ENCODE results near the gene ATAD3B.
"Not testable (repeated sequence)": the region's sequence is repeated elsewhere in the genome, so short reads cannot be mapped to it uniquely, and the experiment has no call there.

The ATAD3B gene

GRCh38 chr1:1477206-1477605 lies 5.6 kb downstream of the ATAD3B start:
- ChIA-PET POLR2A (ENCODE audit: low non-redundant PET) (no interaction called here), CTCF (interaction anchor here (1.0 kb wide), 1 partner anchor 37 kb away, joined by 3 read pairs; no protein-coding TSS in a partner anchor)
- DNase-seq (ENCODE audit: low spot score) = no peak

GRCh38 chr1:1479547-1480487 lies 8.3 kb downstream of the ATAD3B start:
- ChIA-PET POLR2A (ENCODE audit: low non-redundant PET) (no interaction called here), CTCF (no interaction called here)
- no peak for TF ChIP-seq CTCF (conservative IDR thresholded peaks at IDR 0.05; ENCODE audit: low read depth)
- no peak for DNase-seq (ENCODE audit: low spot score)
- no peak overlapping the region for H3K27ac ChIP-seq

More at GRCh38 chr1:1477206-1477605, 5.6 kb downstream of the ATAD3B start:
- TF ChIP-seq CTCF (conservative IDR thresholded peaks at IDR 0.05; ENCODE audit: low read depth) = no peak
- H3K27ac ChIP-seq = no peak overlapping the region

DNA sequence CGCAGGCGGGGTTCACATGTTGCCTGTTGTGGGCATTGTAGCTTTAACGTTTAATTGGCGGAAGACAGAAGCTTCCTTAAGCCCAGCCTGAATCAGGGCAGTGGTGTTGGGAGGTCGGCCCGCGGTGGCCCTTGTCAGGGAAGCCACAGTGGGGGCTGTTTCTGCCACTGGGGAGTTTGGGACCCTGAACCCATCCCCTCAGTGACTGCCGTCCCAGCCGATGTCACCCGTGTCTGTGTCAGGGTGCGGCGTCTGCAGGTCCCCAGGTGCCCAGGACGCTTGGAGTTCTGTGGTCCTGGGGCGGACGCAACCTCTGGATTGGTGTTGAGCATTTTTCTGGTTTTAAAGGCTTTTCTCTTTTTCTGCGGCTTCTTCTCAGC lies 8.9 kb downstream of the ATAD3B start:
- CTCF ChIA-PET = not testable (repeated sequence)

DNA sequence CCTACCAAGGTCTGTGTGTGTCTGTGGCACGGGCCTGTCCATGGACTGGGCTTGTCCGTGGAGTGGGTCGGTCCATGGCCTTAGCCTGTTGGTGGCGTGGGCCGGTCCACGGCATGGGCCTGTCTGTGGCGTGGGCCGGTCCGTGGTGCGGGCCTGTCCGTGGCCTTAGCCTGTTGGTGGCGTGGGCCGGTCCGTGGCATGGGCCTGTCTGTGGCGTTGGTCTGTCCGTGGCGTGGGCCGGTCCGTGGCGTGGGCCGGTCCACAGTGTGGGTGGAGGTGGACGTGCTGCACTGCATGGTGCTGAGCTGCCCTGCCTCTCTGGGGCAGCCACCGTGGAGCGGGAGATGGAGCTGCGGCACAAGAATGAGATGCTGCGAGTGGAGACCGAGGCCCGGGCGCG lies 10.2 kb downstream of the ATAD3B start:
- H3K27ac ChIP-seq; DNase-seq (ENCODE audit: low spot score); POLR2A ChIA-PET (ENCODE audit: low non-redundant PET); CTCF ChIA-PET: not testable (repeated sequence)

More for the DNA sequence above, 8.9 kb downstream of the ATAD3B start:
- POLR2A ChIA-PET (ENCODE audit: low non-redundant PET); DNase-seq (ENCODE audit: low spot score); H3K27ac ChIP-seq: not testable (repeated sequence)

DNA sequence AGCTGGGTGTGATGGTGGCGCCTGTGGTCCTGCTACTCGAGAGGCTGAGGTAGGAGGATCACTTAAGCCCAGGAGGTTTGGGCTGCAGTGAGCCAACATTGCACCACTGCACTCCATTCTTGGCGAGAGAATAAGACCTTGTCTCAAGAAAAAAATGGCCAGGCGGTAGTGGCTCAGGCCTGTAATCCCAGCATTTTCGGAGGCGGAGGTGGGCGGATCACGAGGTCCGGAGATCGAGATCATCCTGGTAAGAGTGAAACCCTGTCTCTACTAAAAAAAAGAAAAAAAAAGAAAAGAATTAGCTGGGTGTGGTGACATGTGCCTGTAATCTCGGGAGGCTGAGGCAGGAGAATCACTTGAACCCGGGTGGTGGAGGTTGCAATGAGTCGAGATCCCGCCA lies 11.3 kb downstream of the ATAD3B start:
- no peak for TF ChIP-seq CTCF (conservative IDR thresholded peaks at IDR 0.05; ENCODE audit: low read depth)
- ChIA-PET CTCF (no interaction called here), POLR2A (ENCODE audit: low non-redundant PET) (no interaction called here)
- no peak for DNase-seq (ENCODE audit: low spot score)
- H3K27ac ChIP-seq = 0 out of 2 replicates have a peak overlapping the region, but pooled peaks have one; percentile 8

- ChIA-PET CTCF (interaction anchor here (0.6 kb wide), 1 partner anchor 22 kb away, joined by 3 read pairs; no protein-coding TSS in a partner anchor), POLR2A (ENCODE audit: low non-redundant PET) (no interaction called here)
- H3K27ac ChIP-seq = peak overlapping the region; percentile 8; the same call in 1 of the 2 replicates
- TF ChIP-seq CTCF (conservative IDR thresholded peaks at IDR 0.05; ENCODE audit: low read depth) = no peak
- no peak for DNase-seq (ENCODE audit: low spot score)
Measured at GRCh38 chr1:1483714-1484113, 12.1 kb downstream of the ATAD3B start.

DNA sequence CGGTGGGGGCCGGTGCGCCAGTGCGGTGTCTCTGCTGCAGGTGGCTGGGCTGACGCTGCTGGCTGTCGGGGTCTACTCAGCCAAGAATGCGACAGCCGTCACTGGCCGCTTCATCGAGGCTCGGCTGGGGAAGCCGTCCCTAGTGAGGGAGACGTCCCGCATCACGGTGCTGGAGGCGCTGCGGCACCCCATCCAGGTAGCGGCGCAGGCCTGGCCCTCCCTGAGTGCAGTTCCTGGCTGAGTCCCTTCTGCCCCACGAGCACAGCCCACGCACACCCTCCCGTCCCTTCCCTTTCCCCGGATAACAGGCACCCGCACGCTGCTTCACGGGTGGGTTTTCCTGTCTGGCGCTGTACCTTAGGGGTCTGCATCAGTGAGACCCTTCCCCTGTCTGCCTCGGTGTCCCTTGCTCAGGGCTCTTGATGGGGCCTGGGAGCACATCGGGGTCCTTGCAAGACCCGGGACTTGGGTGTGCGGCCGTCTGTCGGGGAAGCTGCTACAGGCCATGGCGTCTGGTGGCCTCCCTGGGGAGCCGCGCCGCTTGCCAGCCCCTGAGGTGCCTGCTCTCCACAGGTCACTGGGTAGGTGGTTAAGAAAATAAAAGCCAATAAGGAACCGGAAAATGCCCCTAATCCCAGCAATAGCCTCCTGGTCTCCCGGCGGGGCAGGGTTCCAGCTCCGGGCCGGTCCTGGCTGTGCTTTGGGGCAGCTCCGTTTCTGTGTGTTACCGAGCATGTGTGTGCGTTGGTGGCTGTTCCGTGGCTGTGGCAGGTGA lies 13.6 kb downstream of the ATAD3B start:
- DNase-seq (ENCODE audit: low spot score); POLR2A ChIA-PET (ENCODE audit: low non-redundant PET); H3K27ac ChIP-seq; CTCF ChIA-PET: not testable (repeated sequence)

DNA sequence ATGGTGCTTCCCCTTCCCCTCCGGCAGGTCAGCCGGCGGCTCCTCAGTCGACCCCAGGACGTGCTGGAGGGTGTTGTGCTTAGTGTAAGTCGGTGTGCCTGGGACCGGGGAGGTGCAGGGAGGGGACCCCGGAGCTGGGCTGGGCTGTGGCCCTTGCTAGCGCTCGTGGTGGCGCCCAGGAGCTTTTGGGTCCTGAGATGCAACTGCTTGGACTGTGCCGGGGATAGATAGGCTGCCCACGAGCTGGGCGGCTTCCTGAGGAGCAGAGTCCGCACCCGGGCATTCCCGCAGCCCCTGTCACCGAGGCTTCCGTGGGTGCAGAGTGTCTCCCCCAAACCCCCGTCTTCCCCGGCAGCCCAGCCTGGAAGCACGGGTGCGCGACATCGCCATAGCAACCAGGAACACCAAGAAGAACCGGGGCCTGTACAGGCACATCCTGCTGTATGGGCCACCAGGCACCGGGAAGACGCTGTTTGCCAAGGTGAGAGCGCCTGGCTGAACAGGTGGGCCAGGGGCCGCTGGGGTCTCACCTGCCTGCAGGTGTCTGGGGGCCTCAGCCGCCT lies 14.3 kb downstream of the ATAD3B start:
- CTCF ChIA-PET; POLR2A ChIA-PET (ENCODE audit: low non-redundant PET): not testable (repeated sequence)

More for the DNA sequence above, 14.3 kb downstream of the ATAD3B start:
- DNase-seq (ENCODE audit: low spot score); H3K27ac ChIP-seq: not testable (repeated sequence)

All from RWPE1 (cell line).